Stomach (tissue), 4 donors: ENCODE data around the gene PTPRK.

Source experiments
- CTCF ChIP-seq, 7 experiments: fragments of 450-650 bp in 4 of 7; fragments of 200-600 bp in 3 of 7; sonication (generic) in 3 of 7; IDR thresholded peaks; one replicate each; pipeline ENCODE4 v1.5.1; 2016 to 2019; ENCODE audit warnings: antibody characterized with exemption in 7 of 7, control low read depth in 2 of 7, mild to moderate bottlenecking in 1 of 7
- EP300 ChIP-seq: sonication (generic); formaldehyde crosslinking; IDR thresholded peaks from one replicate; pipeline ENCODE4 v1.6.1; 2017; ENCODE audit warnings: antibody characterized with exemption
- POLR2A ChIP-seq, 4 donors: fragments of 450-650 bp; IDR thresholded peaks; one replicate each; pipeline ENCODE4 v1.6.1; 2016; ENCODE audit warnings: antibody characterized with exemption in 4 of 4, control low read depth in 2 of 4, mild to moderate bottlenecking in 1 of 4, moderate library complexity in 1 of 4
- POLR2AphosphoS5 ChIP-seq, 3 donors: sonication (generic); formaldehyde crosslinking; IDR thresholded peaks; one replicate each; pipeline ENCODE4 v1.6.1; 2016; ENCODE audit warnings: antibody characterized with exemption in 3 of 3

- TF ChIP-seq CTCF (IDR thresholded peaks at IDR 0.05) (no peak), POLR2A (IDR thresholded peaks at IDR 0.05) (no peak), EP300 (no peak), POLR2AphosphoS5 (IDR thresholded peaks at IDR 0.05) (no peak)
Observed at GRCh38 chr6:128363020-128363813, 157.2 kb downstream of the PTPRK start.
